ENCODE measurements around the gene GAS2L2.

DNA sequence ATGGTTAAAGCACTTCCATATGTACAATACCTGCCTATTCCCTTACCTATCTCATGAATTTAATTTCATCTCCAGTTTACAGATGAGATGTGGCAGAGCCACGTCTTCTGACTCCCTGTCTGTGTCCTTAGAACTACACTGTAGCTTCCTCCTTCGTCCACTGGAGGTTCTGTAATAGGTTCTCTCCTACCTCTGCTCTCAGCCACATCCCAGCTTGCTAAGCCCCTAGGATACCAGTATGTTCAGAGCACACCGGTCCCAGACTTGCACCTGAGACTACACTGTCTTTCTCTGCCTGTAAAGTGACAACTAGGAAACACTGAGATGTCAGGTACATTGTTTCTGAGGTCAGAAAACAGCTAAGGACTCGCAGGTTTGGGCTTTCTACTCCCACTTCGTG lies 25.4 kb downstream of the GAS2L2 start:
- no peak for TF ChIP-seq CTCF (IDR thresholded peaks at IDR 0.05)
- no peak for TF ChIP-seq POLR2A (IDR thresholded peaks at IDR 0.05)
- TF ChIP-seq POLR2AphosphoS5 (IDR thresholded peaks at IDR 0.05) = no peak

Data from prostate gland (tissue), 2 donors.